HL-60 (cell line): Measurements from ENCODE around the gene AANAT.

Source experiments
- CTCF ChIP-seq: IDR thresholded peaks from one replicate; pipeline ENCODE4 v1.5.1; 2011; ENCODE audit warnings: low read length, control low read depth, inconsistent platforms; ENCODE audit not compliant: insufficient read depth
- GABPA ChIP-seq: IDR thresholded peaks from 2 replicates; pipeline ENCODE4 v1.6.1; 2012; ENCODE audit warnings: low read depth
- POLR2AphosphoS5 ChIP-seq: IDR thresholded peaks from 2 replicates; pipeline ENCODE4 v1.6.1; 2012; ENCODE audit warnings: low read depth
- REST ChIP-seq: IDR thresholded peaks from 2 replicates; pipeline ENCODE4 v1.6.1; 2012; ENCODE audit warnings: low read depth; ENCODE audit not compliant: insufficient replicate concordance

GRCh38 chr17:76495663-76496400 lies 28.4 kb downstream of the AANAT start:
- no peak for TF ChIP-seq CTCF
- no peak for TF ChIP-seq POLR2AphosphoS5
- no peak for TF ChIP-seq GABPA
- TF ChIP-seq REST, result no peak
